Skeletal muscle cell (primary cell): ENCODE data around the gene TCEANC2.
"Not testable (repeated sequence)": the region's sequence is repeated elsewhere in the genome, so short reads cannot be mapped to it uniquely, and the experiment has no call there.

Experiments
- DNase-seq: peaks from one replicate; pipeline ENCODE4 v3.0.0-alpha.2; 2010; ENCODE audit warnings: low read depth
- H3K4me3 ChIP-seq: 2 replicates; pipeline ENCODE4 v1.5.1; 2011; ENCODE audit warnings: low read depth, mild to moderate bottlenecking, control low read depth, low read length, moderate library complexity

TCEANC2 gene

GRCh38 chr1:54080598-54081049 is 27.2 kb downstream of the TCEANC2 start:
- H3K4me3 ChIP-seq: no peak overlapping the region
- DNase-seq: no peak

- DNase-seq: peak; percentile 26
- no peak overlapping the region for H3K4me3 ChIP-seq
These were observed 28.2 kb downstream of the TCEANC2 start for GRCh38 chr1:54081306-54082270.

GRCh38 chr1:54084794-54085193 is 31.4 kb downstream of the TCEANC2 start:
- H3K4me3 ChIP-seq: no peak overlapping the region

GRCh38 chr1:54086754-54087153 is 33.3 kb downstream of the TCEANC2 start:
- no peak for DNase-seq
- no peak overlapping the region for H3K4me3 ChIP-seq

More at GRCh38 chr1:54084794-54085193, 31.4 kb downstream of the TCEANC2 start:
- DNase-seq: no peak

GRCh38 chr1:54088385-54088784 is 35.0 kb downstream of the TCEANC2 start:
- DNase-seq: no peak
- H3K4me3 ChIP-seq: no peak overlapping the region

GRCh38 chr1:54091666-54092065 is 38.3 kb downstream of the TCEANC2 start:
- H3K4me3 ChIP-seq: no peak overlapping the region
- no peak for DNase-seq

- DNase-seq: no peak
- no peak overlapping the region for H3K4me3 ChIP-seq
These were observed 40.8 kb downstream of the TCEANC2 start for GRCh38 chr1:54094001-54094729.

GRCh38 chr1:54094730-54095105 is 41.3 kb downstream of the TCEANC2 start:
- DNase-seq, H3K4me3 ChIP-seq: not testable (repeated sequence)

GRCh38 chr1:54095546-54096226 is 42.3 kb downstream of the TCEANC2 start:
- no peak overlapping the region for H3K4me3 ChIP-seq
- DNase-seq: no peak

- H3K4me3 ChIP-seq: no peak overlapping the region
- no peak for DNase-seq
These were observed 42.9 kb downstream of the TCEANC2 start for GRCh38 chr1:54096227-54096876.

- no peak for DNase-seq
- H3K4me3 ChIP-seq: no peak overlapping the region
These were observed 43.5 kb downstream of the TCEANC2 start for GRCh38 chr1:54096877-54097240.

GRCh38 chr1:54099061-54099610 is 45.7 kb downstream of the TCEANC2 start:
- no peak for DNase-seq
- H3K4me3 ChIP-seq: no peak overlapping the region

GRCh38 chr1:54100500-54100899 is 47.1 kb downstream of the TCEANC2 start:
- no peak for DNase-seq
- no peak overlapping the region for H3K4me3 ChIP-seq

- H3K4me3 ChIP-seq: no peak overlapping the region
- no peak for DNase-seq
These were observed 50.0 kb downstream of the TCEANC2 start for GRCh38 chr1:54103414-54103813.

GRCh38 chr1:54104613-54105012 is 51.2 kb downstream of the TCEANC2 start:
- DNase-seq: not testable (repeated sequence)

GRCh38 chr1:54105080-54105479 is 51.7 kb downstream of the TCEANC2 start:
- no peak overlapping the region for H3K4me3 ChIP-seq
- no peak for DNase-seq

More at GRCh38 chr1:54104613-54105012, 51.2 kb downstream of the TCEANC2 start:
- H3K4me3 ChIP-seq: not testable (repeated sequence)

GRCh38 chr1:54105736-54106269 is 52.4 kb downstream of the TCEANC2 start:
- H3K4me3 ChIP-seq: no peak overlapping the region
- DNase-seq: peak; percentile 8

- no peak for DNase-seq
- H3K4me3 ChIP-seq: no peak overlapping the region
These were observed 53.7 kb downstream of the TCEANC2 start for GRCh38 chr1:54107131-54107530.

GRCh38 chr1:54108156-54108555 is 54.7 kb downstream of the TCEANC2 start:
- no peak overlapping the region for H3K4me3 ChIP-seq
- no peak for DNase-seq
